T47D (cell line): ENCODE measurements around the gene FAM107A.

Experiments used
- DNase-seq, 2 experiments: peaks; one replicate each; pipeline versions ENCODE4 v3.0.0 to v3.0.0-alpha.2; 2011 to 2012; ENCODE audit warnings: low read depth in 1 of 2, low spot score in 1 of 2
- JUND ChIP-seq: IDR thresholded peaks from 2 replicates; pipeline ENCODE4 v1.6.1; 2012; ENCODE audit warnings: low read depth
- in situ Hi-C: cut with HindIII; loops from 2 replicates; pipeline ENCODE4 v1.10.0; 2016; ENCODE audit warnings: low sequenced_read_pairs, low pct_unique_long_range_greater_than_20kb

Gene FAM107A

GRCh38 chr3:58570851-58571250 is 6.3 kb downstream of the FAM107A start:
- in situ Hi-C loops: no loop called here
- DNase-seq: no peak
- no peak for TF ChIP-seq JUND

GRCh38 chr3:58569287-58570001 is 7.7 kb downstream of the FAM107A start:
- DNase-seq: no peak
- in situ Hi-C loops: no loop called here
- TF ChIP-seq JUND: no peak

DNA sequence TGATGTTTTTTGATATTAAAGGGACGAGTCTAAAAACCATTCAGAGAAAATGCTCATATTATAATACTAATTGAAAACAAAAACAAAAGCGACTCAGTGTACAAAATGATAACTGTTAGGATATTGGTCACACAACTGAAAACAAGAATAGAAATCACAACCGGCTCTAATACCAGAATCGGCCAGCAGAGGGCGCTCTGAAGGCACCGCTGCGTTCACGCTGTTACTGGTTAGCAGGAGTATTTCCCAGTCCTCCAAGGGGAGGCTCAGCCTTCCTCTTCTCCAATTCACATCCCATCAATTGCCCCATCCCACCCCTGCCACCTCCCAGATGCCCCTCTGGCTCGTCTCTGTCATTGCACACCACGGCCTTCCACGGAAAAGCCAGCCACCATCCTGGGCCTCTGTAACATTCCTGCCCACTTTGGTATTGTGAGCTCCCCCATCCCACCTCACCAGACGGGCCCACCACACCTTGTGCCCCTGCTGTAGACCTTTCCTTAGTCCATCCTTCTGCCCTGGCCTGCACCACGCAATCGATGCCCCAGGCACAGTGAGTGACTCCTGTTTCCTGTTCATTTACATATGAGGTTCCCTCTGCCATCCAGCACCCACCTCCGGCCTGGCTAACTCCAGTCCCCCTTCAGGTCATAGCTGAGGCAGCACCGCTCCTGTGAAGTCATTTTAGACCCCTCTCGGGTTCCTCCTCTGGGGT is 8.5 kb downstream of the FAM107A start:
- in situ Hi-C loops: no loop called here
- DNase-seq: peak; percentile 51 to 69
- TF ChIP-seq JUND: no peak

GRCh38 chr3:58567251-58567515 is 10.0 kb downstream of the FAM107A start:
- TF ChIP-seq JUND: no peak
- DNase-seq: no peak
- in situ Hi-C loops: no loop called here

GRCh38 chr3:58566398-58567250 is 10.6 kb downstream of the FAM107A start:
- no peak for DNase-seq
- in situ Hi-C loops: no loop called here
- TF ChIP-seq JUND: no peak

GRCh38 chr3:58565621-58566397 is 11.4 kb downstream of the FAM107A start:
- in situ Hi-C loops: no loop called here
- no peak for DNase-seq

DNA sequence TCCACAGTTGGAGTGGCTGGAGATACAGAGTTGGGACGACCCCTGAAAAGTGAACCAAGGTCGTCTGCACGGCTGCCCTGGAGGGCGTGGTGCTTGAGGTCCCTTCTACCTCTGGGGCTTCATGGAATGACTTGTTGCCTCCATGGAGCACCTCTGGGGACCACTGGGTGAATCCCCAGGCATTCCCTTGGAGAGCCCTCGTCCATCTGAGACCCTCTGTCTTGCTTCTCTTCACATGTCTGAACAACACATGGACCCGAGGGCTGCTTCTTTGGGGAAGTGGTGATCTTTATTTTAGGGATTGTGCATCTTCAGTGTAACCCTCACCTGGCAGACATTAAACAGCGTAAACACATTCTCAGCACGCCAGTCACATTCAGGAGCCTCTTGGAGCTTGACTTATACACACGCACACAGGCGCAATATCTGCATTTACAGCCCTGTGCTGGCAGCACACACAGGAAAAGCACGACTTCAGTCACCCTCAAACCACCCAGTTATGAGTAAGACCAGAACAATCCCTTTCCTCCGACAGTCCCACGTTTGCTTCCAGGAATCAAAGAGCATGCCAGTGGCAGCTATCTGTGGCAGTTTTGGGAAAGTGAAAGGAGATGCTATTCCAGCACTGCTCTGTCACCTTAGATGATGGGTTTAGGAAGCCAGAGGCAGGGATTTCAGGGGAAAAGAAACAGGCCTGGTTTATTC is 12.6 kb downstream of the FAM107A start:
- no peak for TF ChIP-seq JUND
- in situ Hi-C loops: no loop called here
- no peak for DNase-seq

More at GRCh38 chr3:58565621-58566397, 11.4 kb downstream of the FAM107A start:
- TF ChIP-seq JUND: no peak

- no peak for DNase-seq
- in situ Hi-C loops: no loop called here
- TF ChIP-seq JUND: no peak
Observed at GRCh38 chr3:58564054-58564453, 13.1 kb downstream of the FAM107A start.

GRCh38 chr3:58563386-58564035 is 13.7 kb downstream of the FAM107A start:
- TF ChIP-seq JUND: no peak
- peak in 1 of 2 experiments; percentile 23 for DNase-seq
- in situ Hi-C loops: no loop called here

GRCh38 chr3:58562498-58562897 is 14.7 kb downstream of the FAM107A start:
- in situ Hi-C loops: no loop called here
- DNase-seq: no peak
- no peak for TF ChIP-seq JUND

- TF ChIP-seq JUND: no peak
- DNase-seq: peak in 1 of 2 experiments; percentile 32
- in situ Hi-C loops: no loop called here
Observed at GRCh38 chr3:58560771-58561311, 16.4 kb downstream of the FAM107A start.

DNA sequence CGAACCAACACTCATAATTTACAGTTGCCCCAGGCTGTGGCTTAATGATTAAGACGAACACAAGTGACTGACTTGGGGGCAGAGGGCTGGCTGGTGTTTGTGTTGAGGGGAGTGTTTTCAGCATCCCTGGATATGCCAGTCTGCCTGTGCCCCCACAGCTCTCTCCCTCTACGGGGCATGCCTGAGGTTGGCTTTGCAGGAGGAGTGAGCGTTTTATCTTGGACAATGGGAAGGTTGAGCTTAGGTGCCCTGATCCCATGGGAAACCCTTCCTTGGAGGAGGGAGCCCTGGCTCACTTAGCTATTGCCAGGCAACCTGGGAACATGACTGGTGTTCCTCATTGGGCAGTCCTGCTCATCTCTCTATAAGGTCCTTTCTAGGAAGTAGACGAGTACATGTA is 17.6 kb downstream of the FAM107A start:
- no peak for TF ChIP-seq JUND
- DNase-seq: no peak
- in situ Hi-C loops: no loop called here
